ENCODE measurements around the gene EFNA5.

EFNA5 gene

GRCh38 chr5:107602896-107603295 lies 67.8 kb downstream of the EFNA5 start:
- peak; percentile 40 to 77 for DNase-seq (ENCODE audit: low spot score in 2 of 2)
- no peaks in the 10 kb centered on the region for H3K27me3 ChIP-seq (ENCODE audit: low read depth)
- H3K36me3 ChIP-seq (replicated peaks) = no peaks in the 10 kb centered on the region
- no peaks in the 10 kb centered on the region for H3K9me3 ChIP-seq
- in situ Hi-C loops (cut with MboI; ENCODE audit: low sequenced_read_pairs) = no loop called here
- H3K4me1 ChIP-seq = peaks cover 21% of the 10 kb centered on the region
- no peak overlapping the region for H3K4me3 ChIP-seq

- in situ Hi-C loops (cut with MboI; ENCODE audit: low sequenced_read_pairs) = no loop called here
- DNase-seq (ENCODE audit: low spot score in 2 of 2) = no peak
- H3K27me3 ChIP-seq (ENCODE audit: low read depth) = no peaks in the 10 kb centered on the region
Observed at GRCh38 chr5:107601076-107601475, 69.7 kb downstream of the EFNA5 start.

GRCh38 chr5:107598958-107599357 lies 71.8 kb downstream of the EFNA5 start:
- Histone ChIP-seq H3K4me3 (no peak overlapping the region), H3K36me3 (replicated peaks) (no peaks in the 10 kb centered on the region), H3K27me3 (ENCODE audit: low read depth) (no peaks in the 10 kb centered on the region), H3K4me1 (peaks cover 19% of the 10 kb centered on the region), H3K9me3 (no peaks in the 10 kb centered on the region)
- in situ Hi-C loops (cut with MboI; ENCODE audit: low sequenced_read_pairs) = no loop called here
- no peak for DNase-seq (ENCODE audit: low spot score in 2 of 2)

More at GRCh38 chr5:107601076-107601475, 69.7 kb downstream of the EFNA5 start:
- Histone ChIP-seq H3K36me3 (replicated peaks) (no peaks in the 10 kb centered on the region), H3K9me3 (no peaks in the 10 kb centered on the region), H3K4me3 (no peak overlapping the region), H3K4me1 (peaks cover 20% of the 10 kb centered on the region)

GRCh38 chr5:107597803-107598202 lies 72.9 kb downstream of the EFNA5 start:
- Histone ChIP-seq H3K36me3 (replicated peaks) (no peaks in the 10 kb centered on the region), H3K9me3 (no peaks in the 10 kb centered on the region), H3K27me3 (ENCODE audit: low read depth) (no peaks in the 10 kb centered on the region), H3K4me1 (peaks cover 7% of the 10 kb centered on the region), H3K4me3 (no peak overlapping the region)
- DNase-seq (ENCODE audit: low spot score in 2 of 2) = no peak
- in situ Hi-C loops (cut with MboI; ENCODE audit: low sequenced_read_pairs) = no loop called here

- Histone ChIP-seq H3K9me3 (no peaks in the 10 kb centered on the region), H3K27me3 (ENCODE audit: low read depth) (no peaks in the 10 kb centered on the region), H3K36me3 (replicated peaks) (no peaks in the 10 kb centered on the region), H3K4me1 (peaks cover 2% of the 10 kb centered on the region), H3K4me3 (no peak overlapping the region)
- in situ Hi-C loops (cut with MboI; ENCODE audit: low sequenced_read_pairs) = no loop called here
- DNase-seq (ENCODE audit: low spot score in 2 of 2) = no peak
Observed at GRCh38 chr5:107597247-107597646, 73.5 kb downstream of the EFNA5 start.

- no peak overlapping the region for H3K4me3 ChIP-seq
- in situ Hi-C loops (cut with MboI; ENCODE audit: low sequenced_read_pairs) = no loop called here
- no peak for DNase-seq (ENCODE audit: low spot score in 2 of 2)
- H3K36me3 ChIP-seq (replicated peaks) = no peaks in the 10 kb centered on the region
- no peaks in the 10 kb centered on the region for H3K27me3 ChIP-seq (ENCODE audit: low read depth)
- no peaks in the 10 kb centered on the region for H3K4me1 ChIP-seq
- no peaks in the 10 kb centered on the region for H3K9me3 ChIP-seq
Observed at GRCh38 chr5:107594253-107595045, 76.3 kb downstream of the EFNA5 start.

GRCh38 chr5:107593009-107593408 lies 77.7 kb downstream of the EFNA5 start:
- Histone ChIP-seq H3K27me3 (ENCODE audit: low read depth) (no peaks in the 10 kb centered on the region), H3K9me3 (no peaks in the 10 kb centered on the region), H3K4me1 (no peaks in the 10 kb centered on the region), H3K36me3 (replicated peaks) (no peaks in the 10 kb centered on the region), H3K4me3 (no peak overlapping the region)
- no peak for DNase-seq (ENCODE audit: low spot score in 2 of 2)
- in situ Hi-C loops (cut with MboI; ENCODE audit: low sequenced_read_pairs) = no loop called here

GRCh38 chr5:107592515-107592914 lies 78.2 kb downstream of the EFNA5 start:
- H3K4me1 ChIP-seq = no peaks in the 10 kb centered on the region
- H3K27me3 ChIP-seq (ENCODE audit: low read depth) = no peaks in the 10 kb centered on the region
- H3K9me3 ChIP-seq = no peaks in the 10 kb centered on the region
- H3K4me3 ChIP-seq = no peak overlapping the region
- H3K36me3 ChIP-seq (replicated peaks) = no peaks in the 10 kb centered on the region
- in situ Hi-C loops (cut with MboI; ENCODE audit: low sequenced_read_pairs) = no loop called here
- no peak for DNase-seq (ENCODE audit: low spot score in 2 of 2)

GRCh38 chr5:107590686-107591085 lies 80.1 kb downstream of the EFNA5 start:
- Histone ChIP-seq H3K36me3 (replicated peaks) (no peaks in the 10 kb centered on the region), H3K9me3 (no peaks in the 10 kb centered on the region), H3K4me1 (no peaks in the 10 kb centered on the region), H3K4me3 (no peak overlapping the region), H3K27me3 (ENCODE audit: low read depth) (no peaks in the 10 kb centered on the region)
- in situ Hi-C loops (cut with MboI; ENCODE audit: low sequenced_read_pairs) = no loop called here
- no peak for DNase-seq (ENCODE audit: low spot score in 2 of 2)

GRCh38 chr5:107589520-107590193 lies 81.1 kb downstream of the EFNA5 start:
- H3K9me3 ChIP-seq = no peaks in the 10 kb centered on the region
- no peak for DNase-seq (ENCODE audit: low spot score in 2 of 2)
- H3K4me1 ChIP-seq = no peaks in the 10 kb centered on the region
- in situ Hi-C loops (cut with MboI; ENCODE audit: low sequenced_read_pairs) = no loop called here
- no peaks in the 10 kb centered on the region for H3K36me3 ChIP-seq (replicated peaks)
- no peak overlapping the region for H3K4me3 ChIP-seq
- no peaks in the 10 kb centered on the region for H3K27me3 ChIP-seq (ENCODE audit: low read depth)

GRCh38 chr5:107582625-107583024 lies 88.1 kb downstream of the EFNA5 start:
- DNase-seq (ENCODE audit: low spot score in 2 of 2) = peak in 1 of 2 experiments; percentile 52

GRCh38 chr5:107580889-107581820 lies 89.6 kb downstream of the EFNA5 start:
- H3K4me1 ChIP-seq = peaks cover 58% of the 10 kb centered on the region
- H3K36me3 ChIP-seq (replicated peaks) = no peaks in the 10 kb centered on the region
- no peaks in the 10 kb centered on the region for H3K27me3 ChIP-seq (ENCODE audit: low read depth)
- no peak for DNase-seq (ENCODE audit: low spot score in 2 of 2)
- in situ Hi-C loops (cut with MboI; ENCODE audit: low sequenced_read_pairs) = no loop called here
- no peaks in the 10 kb centered on the region for H3K9me3 ChIP-seq
- H3K4me3 ChIP-seq = no peak overlapping the region

More at GRCh38 chr5:107582625-107583024, 88.1 kb downstream of the EFNA5 start:
- in situ Hi-C loops (cut with MboI; ENCODE audit: low sequenced_read_pairs) = no loop called here
- Histone ChIP-seq H3K27me3 (ENCODE audit: low read depth) (no peaks in the 10 kb centered on the region), H3K4me3 (no peak overlapping the region), H3K4me1 (peaks cover 43% of the 10 kb centered on the region), H3K9me3 (no peaks in the 10 kb centered on the region), H3K36me3 (replicated peaks) (no peaks in the 10 kb centered on the region)

GRCh38 chr5:107578051-107578635 lies 92.6 kb downstream of the EFNA5 start:
- no peaks in the 10 kb centered on the region for H3K9me3 ChIP-seq
- no peak for DNase-seq (ENCODE audit: low spot score in 2 of 2)
- no peak overlapping the region for H3K4me3 ChIP-seq
- no peaks in the 10 kb centered on the region for H3K36me3 ChIP-seq (replicated peaks)
- peaks cover 77% of the 10 kb centered on the region for H3K4me1 ChIP-seq
- no peaks in the 10 kb centered on the region for H3K27me3 ChIP-seq (ENCODE audit: low read depth)
- in situ Hi-C loops (cut with MboI; ENCODE audit: low sequenced_read_pairs) = no loop called here
